GM12878 (cell line): ENCODE data around the gene GPR89B. TPM values are rescaled to one million over a fixed set of nuclear protein-coding genes. Genes with fewer than 3 reads are reported as not detected.
"Not testable (repeated sequence)": the region's sequence is repeated elsewhere in the genome, so short reads cannot be mapped to it uniquely, and the experiment has no call there.

ENCODE experiments used
- ATAC-seq: fragments of 200-7000 bp; cut with Tn5 transposase; 3 replicates; pipeline ENCODE4 v1.9.1; 2020; ENCODE audit warnings: mild to moderate bottlenecking, moderate library complexity
- BruUV-seq: library from RNA; stranded (reverse); fragments of 400-500 nt; replicated peaks from 2 replicates; lab custom pipeline; 2021; lab: Mats Ljungman, UMichigan
- CTCF ChIA-PET: fragments of 300-600 bp; sonication (Branson Sonifier 250); formaldehyde crosslinking; extraction: SDS; loops from one replicate; lab custom pipeline; 2021; ENCODE audit warnings: inconsistent platforms; lab: Yijun Ruan, JAX
- POLR2A ChIA-PET: fragments of 350-600 bp; formaldehyde crosslinking; extraction: SDS; loops from one replicate; lab custom pipeline; 2021; ENCODE audit warnings: inconsistent platforms; lab: Charles Lee
- RAD21 ChIA-PET: fragments of 300-600 bp; sonication (Branson Sonifier 250); formaldehyde crosslinking; loops from one replicate; lab custom pipeline; 2023; ENCODE audit warnings: antibody characterized with exemption; ENCODE audit not compliant: unreplicated experiment; lab: Charles Lee
- SMC1A ChIA-PET: fragments of 300-600 bp; sonication (Branson Sonifier 250); formaldehyde crosslinking; loops from one replicate; lab custom pipeline; 2023; ENCODE audit not compliant: unreplicated experiment, uncharacterized antibody; lab: Charles Lee
- DNase-seq: peaks from one replicate; pipeline ENCODE4 v3.0.0-alpha.2; 2011; ENCODE audit warnings: low read depth, low spot score
- FAIRE-seq: peaks from 3 replicates; lab custom pipeline; 2011; peaks lifted over from hg19 to GRCh38; lab: Jason Lieb, UNC
- H2AFZ ChIP-seq: 2 replicates; pipeline ENCODE4 v1.6.0; 2011; ENCODE audit warnings: low read depth, low read length, control low read depth; ENCODE audit not compliant: control insufficient read depth
- H3K27ac ChIP-seq: 2 replicates; pipeline ENCODE4 v1.5.1; 2011; ENCODE audit warnings: control low read depth; ENCODE audit not compliant: control insufficient read depth, insufficient read depth
- H3K27me3 ChIP-seq, 2 experiments: replicated peaks in 1 of 2; 2 replicates each; pipeline versions ENCODE4 v1.6.0 to v1.6.1; 2011; ENCODE audit warnings: low read length in 1 of 2; ENCODE audit not compliant: control insufficient read depth in 2 of 2, insufficient read depth in 2 of 2
- H3K36me3 ChIP-seq, 2 experiments: 2 replicates each; pipeline ENCODE4 v1.5.1; 2011; ENCODE audit warnings: low read length in 1 of 2; ENCODE audit not compliant: control insufficient read depth in 2 of 2, insufficient read depth in 2 of 2
- H3K4me1 ChIP-seq: 2 replicates; pipeline ENCODE4 v1.6.1; 2011; ENCODE audit warnings: mild to moderate bottlenecking, low read length, moderate library complexity, mixed read lengths; ENCODE audit not compliant: control insufficient read depth, insufficient read depth
- H3K4me2 ChIP-seq: 2 replicates; pipeline ENCODE4 v1.6.0; 2011; ENCODE audit warnings: control low read depth; ENCODE audit not compliant: control insufficient read depth, insufficient read depth
- H3K4me3 ChIP-seq: fragments of 200-600 bp; sonication (generic); 2 replicates; pipeline ENCODE4 v1.5.1; 2016
- H3K79me2 ChIP-seq: 2 replicates; pipeline ENCODE4 v1.6.0; 2011; ENCODE audit warnings: low read length; ENCODE audit not compliant: control insufficient read depth, insufficient read depth
- H3K9ac ChIP-seq: 2 replicates; pipeline ENCODE4 v1.8.0; 2011; ENCODE audit warnings: low read length, control low read depth, mixed read lengths; ENCODE audit not compliant: control insufficient read depth, insufficient read depth
- H3K9me3 ChIP-seq: replicated peaks from 3 replicates; pipeline ENCODE4 v1.5.1; 2011; ENCODE audit warnings: mild to moderate bottlenecking, low read length; ENCODE audit not compliant: control insufficient read depth, insufficient read depth
- H4K20me1 ChIP-seq: 2 replicates; pipeline ENCODE4 v1.6.0; 2011; ENCODE audit not compliant: control insufficient read depth, insufficient read depth
- WGBS: methylation state at CpG from one replicate; pipeline ENCODE4 v1.1.6; 2016; ENCODE audit warnings: low lambda C conversion rate; ENCODE audit not compliant: insufficient replicate concordance, insufficient coverage; ENCODE audit errors: missing lambda C conversion rate; 5-methylcytosine and 5-hydroxymethylcytosine counted together
- in situ Hi-C: fragments of 300-500 bp; cut with MboI; formaldehyde crosslinking; loops from 9 replicates; pipeline ENCODE4 v1.14.3; 2018; ENCODE audit warnings: mixed read lengths
- intact Hi-C: fragments of 100-400 bp; cut with micrococcal nuclease; formaldehyde crosslinking; loops from one replicate; pipeline ENCODE4 v1.14.2; 2022; ENCODE audit not compliant: unreplicated experiment
- polyA plus RNA-seq, 11 experiments: library from polyadenylated mRNA; depleted of rRNA in 4 of 11; unstranded in 6 of 11; stranded (reverse) in 5 of 11; fragments of >200 nt; fragmentation: Nextera tagmentation in 4 of 11; fragmentation: Illumina TruSeq in 1 of 11; extraction: Ambion mirVana in 4 of 11; extraction: Trizol in 1 of 11; gene quantifications; 1 replicate in 1 of 11; 2 replicates in 10 of 11; pipeline versions ENCODE4 v1.2.1 to v1.2.3, GENCODE V29; 2011 to 2016; ENCODE audit warnings: inconsistent platforms in 2 of 11, missing spikeins in 2 of 11, low read depth in 1 of 11
- total RNA-seq, 4 experiments: library from RNA; depleted of rRNA in 3 of 4; stranded (reverse); fragments of >200 nt in 3 of 4; fragmentation: Illumina TruSeq in 1 of 4; extraction: Trizol in 1 of 4; gene quantifications; 2 replicates each; pipeline versions ENCODE4 v1.2.1 to v1.2.3, GENCODE V29; 2013 to 2021

The GPR89B gene
- total and polyA plus RNA-seq, 10 of the 15 experiments (the other 5 are each of a cell fraction or from before 2014, with no cell fraction given), result 7.5 to 28.9 (median 16.6) TPM

DNA sequence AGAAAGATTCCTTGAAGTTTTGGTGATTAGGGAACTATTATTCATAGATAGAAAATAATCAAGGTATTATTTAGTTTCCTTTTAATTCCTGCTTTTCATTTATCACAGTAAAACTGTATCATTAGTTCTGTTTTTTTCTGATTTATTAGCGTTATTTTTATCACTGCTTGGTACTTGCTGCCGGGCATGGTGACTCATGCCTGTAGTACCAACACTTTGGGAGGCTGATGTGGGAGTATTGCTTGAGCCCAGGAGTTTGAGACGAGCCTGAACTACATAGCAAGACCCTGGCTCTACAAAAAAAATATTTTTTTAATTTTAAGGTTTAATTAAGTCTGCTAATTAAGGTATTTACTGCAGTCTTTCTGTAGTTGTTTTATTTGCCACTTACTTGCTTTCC lies 59.7 kb downstream of the GPR89B start:
- H4K20me1 ChIP-seq, SMC1A ChIA-PET: not testable (repeated sequence)

DNA sequence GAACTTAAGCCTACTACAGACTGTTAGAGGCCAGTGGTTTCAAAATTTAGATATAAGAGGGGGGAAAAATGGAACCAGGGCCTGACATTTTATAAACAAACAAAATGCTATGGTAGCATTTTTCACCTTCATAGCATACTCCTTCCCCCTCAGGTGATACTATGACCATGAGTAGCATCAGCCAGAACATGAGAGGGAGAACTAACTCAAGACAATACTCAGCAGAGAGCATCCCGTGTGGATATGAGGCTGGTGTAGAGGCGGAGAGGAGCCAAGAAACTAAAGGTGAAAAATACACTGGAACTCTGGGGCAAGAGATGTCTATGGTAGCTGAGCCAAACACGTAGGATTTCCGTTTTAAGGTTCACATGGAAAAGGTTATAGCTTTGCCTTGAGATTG lies 64.7 kb downstream of the GPR89B start:
- POLR2A ChIA-PET, H3K4me1 ChIP-seq, FAIRE-seq, BruUV-seq, H3K4me3 ChIP-seq, H3K9me3 ChIP-seq, H3K27ac ChIP-seq, H4K20me1 ChIP-seq, ATAC-seq, in situ Hi-C loops, H3K36me3 ChIP-seq, DNase-seq, H3K27me3 ChIP-seq, H3K4me2 ChIP-seq, intact Hi-C loops, RAD21 ChIA-PET, SMC1A ChIA-PET, CTCF ChIA-PET, H3K9ac ChIP-seq, H2AFZ ChIP-seq, H3K79me2 ChIP-seq: not testable (repeated sequence)
- WGBS, result 92% methylated on average over 4 of the region's 4 CpGs

More for the DNA sequence above, 59.7 kb downstream of the GPR89B start:
- H3K4me1 ChIP-seq, ATAC-seq, H3K27me3 ChIP-seq, FAIRE-seq, DNase-seq, H3K36me3 ChIP-seq, H3K27ac ChIP-seq, BruUV-seq, H3K4me2 ChIP-seq, H3K9me3 ChIP-seq, CTCF ChIA-PET, H3K79me2 ChIP-seq, intact Hi-C loops, H2AFZ ChIP-seq, RAD21 ChIA-PET, H3K9ac ChIP-seq, in situ Hi-C loops, H3K4me3 ChIP-seq, POLR2A ChIA-PET: not testable (repeated sequence)
- 41% methylated on average over 3 of the region's 3 CpGs for WGBS

DNA sequence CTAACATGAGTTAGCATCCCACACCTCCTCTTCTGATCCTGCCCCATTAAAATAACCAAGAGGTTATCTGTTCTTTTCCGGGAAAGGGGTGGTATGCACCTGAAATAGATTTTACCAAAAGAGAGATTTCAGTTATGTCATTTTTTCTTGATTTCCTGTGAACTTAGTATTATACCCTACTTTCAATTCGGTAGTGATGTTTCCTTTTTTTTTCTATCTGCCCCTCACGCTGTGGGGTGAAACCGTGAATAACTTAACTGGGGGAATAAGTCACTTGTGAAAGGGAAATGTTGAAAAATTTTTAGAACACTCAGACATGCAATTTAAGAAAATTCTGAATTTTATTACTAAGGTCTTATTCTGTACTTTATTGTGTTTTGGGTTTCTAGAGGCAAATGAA lies 65.2 kb downstream of the GPR89B start:
- FAIRE-seq, H3K4me1 ChIP-seq, in situ Hi-C loops, H3K9ac ChIP-seq, H3K27ac ChIP-seq, H3K4me2 ChIP-seq, DNase-seq, SMC1A ChIA-PET, RAD21 ChIA-PET, BruUV-seq, intact Hi-C loops, CTCF ChIA-PET, H2AFZ ChIP-seq, H3K4me3 ChIP-seq, POLR2A ChIA-PET, H3K79me2 ChIP-seq, H3K27me3 ChIP-seq, H3K36me3 ChIP-seq, H4K20me1 ChIP-seq, H3K9me3 ChIP-seq, ATAC-seq: not testable (repeated sequence)
- WGBS, result 71% methylated on average over 3 of the region's 4 CpGs

DNA sequence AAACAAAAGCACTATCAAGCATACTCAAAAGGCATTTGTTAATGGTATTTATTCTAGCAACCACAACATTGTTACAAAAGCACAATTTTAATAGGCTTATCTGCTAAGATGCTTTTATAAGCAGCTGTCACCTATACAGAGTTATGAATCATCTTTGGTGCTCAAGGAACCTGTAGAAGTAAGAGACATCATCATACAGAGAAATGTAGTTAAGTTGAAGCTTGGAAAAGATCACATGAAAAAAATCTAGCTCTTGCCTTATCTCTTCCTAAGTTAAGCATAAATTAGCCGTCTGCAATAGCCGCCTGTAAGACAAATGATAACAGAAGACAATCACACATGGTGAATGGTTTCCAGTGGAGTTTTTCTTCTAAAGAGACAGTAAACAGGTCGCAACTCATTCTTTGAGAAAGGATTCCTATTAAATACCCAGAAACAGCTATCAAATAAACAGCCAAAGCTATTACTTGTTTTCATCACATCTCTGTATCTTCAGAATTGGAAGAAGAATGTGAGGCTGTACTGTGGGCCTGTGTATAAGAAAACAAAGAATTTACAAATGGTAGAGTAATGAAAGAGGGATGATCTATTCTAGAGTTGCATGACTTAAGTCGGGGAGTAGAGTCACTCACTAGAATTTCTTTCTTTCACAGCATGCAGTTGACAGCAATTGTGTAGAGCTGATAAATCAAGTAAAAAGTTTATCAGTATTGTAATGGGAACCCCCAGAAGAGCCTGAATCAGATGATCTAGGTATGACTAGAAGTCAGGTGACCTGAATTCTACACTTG lies 65.8 kb downstream of the GPR89B start:
- SMC1A ChIA-PET, intact Hi-C loops, POLR2A ChIA-PET, H3K36me3 ChIP-seq, H4K20me1 ChIP-seq, H2AFZ ChIP-seq, in situ Hi-C loops, H3K27me3 ChIP-seq, H3K4me3 ChIP-seq, FAIRE-seq, H3K9me3 ChIP-seq, H3K4me1 ChIP-seq, RAD21 ChIA-PET, H3K9ac ChIP-seq, H3K79me2 ChIP-seq, H3K4me2 ChIP-seq, ATAC-seq, DNase-seq, H3K27ac ChIP-seq, BruUV-seq, CTCF ChIA-PET: not testable (repeated sequence)
- 95% methylated on average over 3 of the region's 4 CpGs for WGBS
